Trophoblast cell (in vitro differentiated cells and primary cell): Measurements from ENCODE around the gene PLAAT2.

Experiments
- DNase-seq, 2 donors: peaks; one replicate each; pipeline ENCODE4 v3.0.0-alpha.2; 2016
- H2AFZ ChIP-seq: 2 replicates; pipeline ENCODE4 v1.6.1; 2013; ENCODE audit warnings: low read length, moderate library complexity, mild to moderate bottlenecking; ENCODE audit not compliant: insufficient read depth, poor library complexity
- H2AK5ac ChIP-seq: 2 replicates; pipeline ENCODE4 v1.6.1; 2013; ENCODE audit warnings: mild to moderate bottlenecking, low read length
- H2BK120ac ChIP-seq: 2 replicates; pipeline ENCODE4 v1.6.1; 2013; ENCODE audit warnings: low read length, mild to moderate bottlenecking, moderate library complexity; ENCODE audit not compliant: insufficient read depth, poor library complexity
- H2BK12ac ChIP-seq: 2 replicates; pipeline ENCODE4 v1.6.1; 2013; ENCODE audit warnings: mild to moderate bottlenecking, low read length, moderate library complexity
- H2BK5ac ChIP-seq: 2 replicates; pipeline ENCODE4 v1.6.1; 2013; ENCODE audit warnings: low read length, low read depth, moderate library complexity, mild to moderate bottlenecking; ENCODE audit not compliant: poor library complexity
- H3K14ac ChIP-seq: 2 replicates; pipeline ENCODE4 v1.6.1; 2013; ENCODE audit warnings: mild to moderate bottlenecking, low read length
- H3K18ac ChIP-seq: 2 replicates; pipeline ENCODE4 v1.6.1; 2013; ENCODE audit warnings: mild to moderate bottlenecking, low read length
- H3K23ac ChIP-seq: 2 replicates; pipeline ENCODE4 v1.6.1; 2013; ENCODE audit warnings: low read length
- H3K27ac ChIP-seq: 2 replicates; pipeline ENCODE4 v1.5.1; 2013; ENCODE audit warnings: low read depth, mild to moderate bottlenecking, inconsistent platforms, low read length, moderate library complexity
- H3K27me3 ChIP-seq: 2 replicates; pipeline ENCODE4 v1.6.1; 2013; ENCODE audit warnings: inconsistent platforms, mild to moderate bottlenecking, low read length, moderate library complexity; ENCODE audit not compliant: insufficient read depth
- H3K36me3 ChIP-seq, 2 experiments: 1 replicate in 1 of 2; 2 replicates in 1 of 2; pipeline ENCODE4 v1.6.1; 2013; ENCODE audit warnings: low read length in 2 of 2, mild to moderate bottlenecking in 2 of 2, moderate library complexity in 1 of 2; ENCODE audit not compliant: insufficient read depth in 2 of 2, control insufficient read depth in 1 of 2
- H3K4ac ChIP-seq: 2 replicates; pipeline ENCODE4 v1.6.1; 2013; ENCODE audit warnings: low read depth, mild to moderate bottlenecking, low read length, moderate library complexity
- H3K4me1 ChIP-seq, 2 experiments: 1 replicate in 1 of 2; 2 replicates in 1 of 2; pipeline ENCODE4 v1.6.1; 2013; ENCODE audit warnings: low read length in 2 of 2, mild to moderate bottlenecking in 2 of 2, moderate library complexity in 1 of 2; ENCODE audit not compliant: insufficient read depth in 2 of 2, control insufficient read depth in 1 of 2
- H3K4me2 ChIP-seq: 2 replicates; pipeline ENCODE4 v1.6.1; 2013; ENCODE audit warnings: inconsistent platforms, mild to moderate bottlenecking, low read length, moderate library complexity
- H3K4me3 ChIP-seq: 2 replicates; pipeline ENCODE4 v1.5.1; 2013; ENCODE audit warnings: mild to moderate bottlenecking, low read depth, low read length, inconsistent platforms
- H3K79me1 ChIP-seq: one replicate; pipeline ENCODE4 v1.6.1; 2013; ENCODE audit warnings: low read length
- H3K79me2 ChIP-seq: 2 replicates; pipeline ENCODE4 v1.6.1; 2013; ENCODE audit warnings: low read length, mild to moderate bottlenecking; ENCODE audit not compliant: control insufficient read depth, insufficient read depth, poor library complexity
- H3K9ac ChIP-seq: 2 replicates; pipeline ENCODE4 v1.6.1; 2013; ENCODE audit warnings: mild to moderate bottlenecking, low read length
- H3K9me3 ChIP-seq: 2 replicates; pipeline ENCODE4 v1.6.1; 2013; ENCODE audit warnings: low read depth, mild to moderate bottlenecking, control low read depth, inconsistent platforms, low read length; ENCODE audit not compliant: insufficient read depth
- H4K12ac ChIP-seq: 2 replicates; pipeline ENCODE4 v1.6.1; 2013; ENCODE audit warnings: low read depth, mild to moderate bottlenecking, low read length, moderate library complexity
- H4K8ac ChIP-seq: 2 replicates; pipeline ENCODE4 v1.6.1; 2013; ENCODE audit warnings: low read depth, mild to moderate bottlenecking, low read length, moderate library complexity
- H4K91ac ChIP-seq: one replicate; pipeline ENCODE4 v1.6.1; 2013; ENCODE audit warnings: low read depth, mild to moderate bottlenecking, low read length, moderate library complexity
- WGBS: extraction: QIAGEN DNeasy Blood & Tissue Kit; methylation state at CpG from one replicate; pipeline ENCODE4 v1.1.7; 2013; ENCODE audit warnings: missing lambda C conversion rate; ENCODE audit not compliant: insufficient read length, insufficient coverage; ENCODE audit errors: extremely low coverage; 5-methylcytosine and 5-hydroxymethylcytosine counted together

PLAAT2 gene

DNA sequence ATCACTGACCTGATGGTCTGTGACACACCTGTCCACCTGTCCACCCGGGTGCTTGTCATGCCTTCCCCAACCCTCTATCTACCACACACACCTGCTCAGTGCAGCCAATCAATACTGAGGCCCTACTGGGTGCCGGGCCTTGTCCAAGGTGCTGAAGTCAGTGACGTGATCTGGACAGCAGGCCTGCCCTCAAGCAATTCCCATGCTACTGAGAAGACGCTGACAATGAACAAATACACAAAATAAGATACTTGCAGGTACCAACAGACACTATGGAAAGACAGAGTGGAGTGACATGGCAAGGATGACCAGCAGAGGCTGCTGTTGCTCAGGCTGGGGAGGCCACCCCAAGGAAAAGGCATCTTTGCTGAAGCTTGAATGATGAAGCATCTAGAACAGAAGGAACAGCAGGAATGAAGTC lies 29.8 kb upstream of the PLAAT2 start:
- Histone ChIP-seq H3K9ac (no peak overlapping the region), H3K79me2 (no peaks in the 10 kb centered on the region), H3K18ac (no peak overlapping the region), H3K79me1 (no peaks in the 10 kb centered on the region), H3K4me3 (no peak overlapping the region), H4K8ac (no peak overlapping the region), H3K14ac (no peak overlapping the region), H2BK5ac (no peak overlapping the region), H2BK12ac (no peak overlapping the region), H3K27me3 (no peaks in the 10 kb centered on the region), H3K36me3 (peaks cover 2 to 9% of the 10 kb centered on the region in 2 experiments), H3K4ac (no peak overlapping the region), H3K4me2 (no peak overlapping the region), H2BK120ac (no peak overlapping the region), H2AK5ac (no peak overlapping the region), H4K91ac (no peak overlapping the region), H3K4me1 (no peaks in the 10 kb centered on the region), H2AFZ (no peak overlapping the region), H3K9me3 (no peaks in the 10 kb centered on the region), H4K12ac (no peak overlapping the region), H3K23ac (no peak overlapping the region), H3K27ac (no peak overlapping the region)
- peak; percentile 25 to 54 for DNase-seq
- no CpG with 5 or more reads among the region's 4 CpGs for WGBS

DNA sequence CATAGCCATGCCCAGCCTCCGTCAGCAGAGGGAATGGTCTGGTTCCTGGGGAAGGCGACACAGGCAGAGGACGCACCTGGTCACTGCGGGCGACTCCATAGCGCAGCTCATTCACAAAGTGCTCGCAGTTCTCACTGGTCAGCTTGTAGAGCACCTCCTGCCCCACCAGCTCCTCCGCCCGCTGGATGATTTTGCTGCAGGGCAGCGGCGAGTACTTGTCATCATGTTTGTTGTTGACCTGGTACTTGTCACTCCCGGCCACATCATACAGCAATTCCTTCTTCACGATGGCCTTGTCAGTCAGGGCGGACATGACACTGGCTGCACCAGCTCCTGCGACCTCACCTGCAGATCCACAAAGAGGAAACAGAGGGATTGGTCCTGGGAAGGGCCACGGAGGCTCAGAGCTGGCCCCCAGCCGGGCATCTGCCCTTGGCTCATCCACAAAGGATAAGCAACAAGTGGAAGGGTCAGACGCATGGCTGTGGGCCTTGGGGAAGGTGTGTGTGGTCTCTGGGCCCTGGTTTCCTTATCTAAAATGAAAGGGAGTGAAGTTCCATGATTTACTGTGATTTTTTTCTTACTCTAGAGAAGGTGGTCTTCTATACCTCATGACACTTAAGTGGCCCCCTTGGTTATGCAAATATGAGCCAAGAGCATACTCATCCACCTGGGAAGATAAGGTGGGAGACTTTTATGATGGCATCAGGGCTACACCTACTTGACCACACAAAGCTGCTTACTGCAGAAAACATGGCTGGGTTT lies 27.0 kb upstream of the PLAAT2 start:
- H3K4me3 ChIP-seq: no peak overlapping the region
- H3K4me2 ChIP-seq: no peak overlapping the region
- no peak overlapping the region for H4K8ac ChIP-seq
- H3K27me3 ChIP-seq: no peaks in the 10 kb centered on the region
- peak; percentile 33 to 75 for DNase-seq
- no peak overlapping the region for H3K27ac ChIP-seq
- H4K91ac ChIP-seq: no peak overlapping the region
- H2BK120ac ChIP-seq: no peak overlapping the region
- WGBS: no CpG with 5 or more reads among the region's 18 CpGs
- H3K79me2 ChIP-seq: no peaks in the 10 kb centered on the region
- no peak overlapping the region for H2AK5ac ChIP-seq
- no peak overlapping the region for H3K14ac ChIP-seq
- no peak overlapping the region for H2BK12ac ChIP-seq
- peaks cover 1 to 9% of the 10 kb centered on the region in 2 experiments for H3K36me3 ChIP-seq
- no peak overlapping the region for H3K18ac ChIP-seq
- H2BK5ac ChIP-seq: no peak overlapping the region
- H3K9ac ChIP-seq: no peak overlapping the region
- no peaks in the 10 kb centered on the region for H3K79me1 ChIP-seq
- H3K4me1 ChIP-seq: no peaks in the 10 kb centered on the region
- H3K4ac ChIP-seq: no peak overlapping the region
- H3K9me3 ChIP-seq: no peaks in the 10 kb centered on the region
- H4K12ac ChIP-seq: no peak overlapping the region
- H3K23ac ChIP-seq: no peak overlapping the region
- no peak overlapping the region for H2AFZ ChIP-seq

DNA sequence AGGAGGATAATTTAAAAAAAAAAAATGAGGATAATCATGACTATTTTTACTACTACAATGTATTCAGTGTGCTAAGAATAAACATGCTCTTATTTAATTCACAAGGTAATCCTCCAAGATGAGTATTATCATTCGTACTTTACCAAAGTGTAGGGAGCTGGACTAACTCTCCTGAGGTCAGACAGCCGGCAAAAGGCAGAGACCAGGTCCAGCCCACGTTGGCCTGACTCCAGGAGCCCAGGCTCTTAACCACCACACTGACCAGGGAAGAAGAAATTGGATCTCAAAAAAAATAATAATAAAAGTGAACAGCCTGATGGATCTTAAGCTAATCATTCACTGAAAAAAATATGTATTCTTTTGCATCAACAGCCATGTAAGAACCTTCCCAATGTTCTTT lies 25.8 kb upstream of the PLAAT2 start:
- H3K4me3 ChIP-seq: no peak overlapping the region
- H4K8ac ChIP-seq: no peak overlapping the region
- H3K4me1 ChIP-seq: no peaks in the 10 kb centered on the region
- no peak overlapping the region for H3K4ac ChIP-seq
- H4K12ac ChIP-seq: no peak overlapping the region
- no peak overlapping the region for H2AFZ ChIP-seq
- no peak overlapping the region for H4K91ac ChIP-seq
- H3K18ac ChIP-seq: no peak overlapping the region
- no peak for DNase-seq
- no peak overlapping the region for H3K4me2 ChIP-seq
- H3K79me1 ChIP-seq: no peaks in the 10 kb centered on the region
- no peak overlapping the region for H3K14ac ChIP-seq
- H3K27ac ChIP-seq: no peak overlapping the region
- no peak overlapping the region for H3K9ac ChIP-seq
- no CpG with 5 or more reads among the region's 3 CpGs for WGBS
- no peaks in the 10 kb centered on the region for H3K27me3 ChIP-seq
- H2BK12ac ChIP-seq: no peak overlapping the region
- H3K23ac ChIP-seq: no peak overlapping the region
- H3K36me3 ChIP-seq: peaks cover 1 to 9% of the 10 kb centered on the region in 2 experiments
- H2AK5ac ChIP-seq: no peak overlapping the region
- H2BK5ac ChIP-seq: no peak overlapping the region
- H2BK120ac ChIP-seq: no peak overlapping the region
- no peaks in the 10 kb centered on the region for H3K79me2 ChIP-seq
- no peaks in the 10 kb centered on the region for H3K9me3 ChIP-seq

DNA sequence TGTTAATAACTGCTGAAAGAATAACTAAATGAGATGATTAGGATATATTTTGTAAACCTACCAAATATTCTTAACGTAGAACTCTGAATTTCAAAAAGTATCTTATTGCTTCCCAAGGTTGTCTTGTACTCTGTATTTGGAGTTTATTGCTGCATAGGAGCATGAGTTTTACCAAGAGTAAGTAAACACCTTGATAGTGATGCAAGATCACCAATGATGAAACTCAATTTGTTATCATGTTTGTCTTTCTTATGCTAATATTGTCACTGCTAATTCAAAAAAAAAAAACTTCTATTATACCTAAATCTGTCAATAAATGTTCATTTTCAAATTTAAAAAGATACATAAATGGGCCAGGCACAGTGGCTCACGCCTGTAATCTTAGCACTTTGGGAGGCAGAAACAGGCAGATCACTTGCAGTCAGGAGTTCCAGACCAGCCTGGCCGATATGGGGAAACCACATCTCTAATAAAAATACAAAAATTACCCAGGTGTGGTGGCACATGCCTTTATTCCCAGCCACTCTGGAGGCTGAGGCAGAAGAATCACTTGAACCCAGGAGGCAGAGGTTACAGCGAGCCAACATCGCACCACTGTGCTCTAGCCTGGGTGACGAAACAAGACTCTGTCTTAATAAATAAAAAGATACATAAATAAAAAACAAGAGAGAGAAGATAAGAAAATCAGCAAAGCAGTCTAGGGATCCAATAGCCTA lies 23.4 kb upstream of the PLAAT2 start:
- no peak overlapping the region for H4K12ac ChIP-seq
- H4K8ac ChIP-seq: no peak overlapping the region
- no peak overlapping the region for H3K18ac ChIP-seq
- DNase-seq: no peak
- H2AFZ ChIP-seq: no peak overlapping the region
- no peak overlapping the region for H3K9ac ChIP-seq
- no peaks in the 10 kb centered on the region for H3K9me3 ChIP-seq
- no peaks in the 10 kb centered on the region for H3K4me1 ChIP-seq
- H3K79me2 ChIP-seq: no peaks in the 10 kb centered on the region
- H3K27me3 ChIP-seq: no peaks in the 10 kb centered on the region
- H4K91ac ChIP-seq: no peak overlapping the region
- H2BK120ac ChIP-seq: no peak overlapping the region
- no peak overlapping the region for H3K27ac ChIP-seq
- no peak overlapping the region for H3K23ac ChIP-seq
- no peak overlapping the region for H2BK12ac ChIP-seq
- no peak overlapping the region for H3K14ac ChIP-seq
- no peak overlapping the region for H2AK5ac ChIP-seq
- H3K36me3 ChIP-seq: peaks cover 1 to 4% of the 10 kb centered on the region in 2 experiments
- H3K4ac ChIP-seq: no peak overlapping the region
- no CpG with 5 or more reads among the region's 6 CpGs for WGBS
- H3K4me3 ChIP-seq: no peak overlapping the region
- H3K4me2 ChIP-seq: no peak overlapping the region
- peaks cover 3% of the 10 kb centered on the region for H3K79me1 ChIP-seq
- no peak overlapping the region for H2BK5ac ChIP-seq
